Ascending aorta (tissue), 2 donors: ENCODE data around the gene PDS5B. TPM values are rescaled to one million over a fixed set of nuclear protein-coding genes. Genes with fewer than 3 reads are reported as not detected.

Experiments used
- DNase-seq, 2 donors: peaks; one replicate each; pipeline ENCODE4 v3.0.0-alpha.2; 2019; ENCODE audit warnings: low spot score in 2 of 2
- H3K27ac ChIP-seq, 2 donors: fragments of 200-600 bp; sonication (generic); one replicate each; pipeline ENCODE4 v1.5.1; 2016 to 2017; ENCODE audit warnings: mild to moderate bottlenecking in 1 of 2
- H3K27me3 ChIP-seq: fragments of 200-600 bp; sonication (generic); one replicate; pipeline ENCODE4 v1.5.1; 2017
- H3K36me3 ChIP-seq, 2 donors: fragments of 200-600 bp; sonication (generic); one replicate each; pipeline ENCODE4 v1.5.1; 2016
- H3K4me1 ChIP-seq, 2 donors: fragments of 200-600 bp; sonication (generic); one replicate each; pipeline ENCODE4 v1.5.1; 2016 to 2017; ENCODE audit warnings: mild to moderate bottlenecking in 1 of 2
- H3K4me3 ChIP-seq, 2 donors: fragments of 200-600 bp; sonication (generic); one replicate each; pipeline ENCODE4 v1.5.1; 2016 to 2017; ENCODE audit warnings: mild to moderate bottlenecking in 1 of 2
- H3K9me3 ChIP-seq, 2 donors: fragments of 200-600 bp; sonication (generic); one replicate each; pipeline ENCODE4 v1.5.1; 2016
- CTCF ChIP-seq, 3 experiments: fragments of 200-600 bp in 2 of 3; fragments of 450-650 bp in 1 of 3; sonication (generic) in 2 of 3; IDR thresholded peaks; one replicate each; pipeline ENCODE4 v1.5.1; 2016 to 2019; ENCODE audit warnings: antibody characterized with exemption in 3 of 3, mild to moderate bottlenecking in 1 of 3, moderate library complexity in 1 of 3
- intact Hi-C: fragments of 100-400 bp; cut with DNase I; formaldehyde crosslinking; loops from one replicate; pipeline ENCODE4 v1.15.1; 2023
- total RNA-seq: library from RNA; depleted of rRNA; stranded (reverse); fragments of >200 nt; gene quantifications from one replicate; pipeline ENCODE4 v1.1.0, GENCODE V29; 2016

PDS5B gene
- total RNA-seq, 1 donor from 2014 or later = 31.0 TPM

- peaks cover 0 to 3% of the 10 kb centered on the region in 2 donors for H3K4me1 ChIP-seq
- no peak overlapping the region for H3K4me3 ChIP-seq
- no peak overlapping the region for H3K27ac ChIP-seq
- no peak for TF ChIP-seq CTCF (IDR thresholded peaks at IDR 0.05)
- H3K9me3 ChIP-seq = no peaks in the 10 kb centered on the region
- no peaks in the 10 kb centered on the region for H3K36me3 ChIP-seq
- no peaks in the 10 kb centered on the region for H3K27me3 ChIP-seq
- intact Hi-C loops = no loop called here
- DNase-seq = no peak
Observed at GRCh38 chr13:32642316-32642715, 56.1 kb downstream of the PDS5B start.

- Histone ChIP-seq H3K9me3 (no peaks in the 10 kb centered on the region), H3K4me1 (peaks cover 0 to 3% of the 10 kb centered on the region in 2 donors), H3K27me3 (no peaks in the 10 kb centered on the region), H3K27ac (no peak overlapping the region), H3K4me3 (no peak overlapping the region), H3K36me3 (no peaks in the 10 kb centered on the region)
- TF ChIP-seq CTCF (IDR thresholded peaks at IDR 0.05) = no peak
- DNase-seq = no peak
- intact Hi-C loops = no loop called here
Observed at GRCh38 chr13:32642858-32643257, 56.6 kb downstream of the PDS5B start.

- H3K4me3 ChIP-seq = no peak overlapping the region
- intact Hi-C loops = no loop called here
- no peak for DNase-seq
- no peak overlapping the region for H3K27ac ChIP-seq
- no peaks in the 10 kb centered on the region for H3K36me3 ChIP-seq
- no peak for TF ChIP-seq CTCF (IDR thresholded peaks at IDR 0.05)
- no peaks in the 10 kb centered on the region for H3K9me3 ChIP-seq
- H3K27me3 ChIP-seq = no peaks in the 10 kb centered on the region
- peaks cover 0 to 6% of the 10 kb centered on the region in 2 donors for H3K4me1 ChIP-seq
Observed at GRCh38 chr13:32645854-32646253, 59.6 kb downstream of the PDS5B start.

GRCh38 chr13:32647926-32648325, 61.7 kb downstream of the PDS5B start:
- no peak for TF ChIP-seq CTCF (IDR thresholded peaks at IDR 0.05)
- Histone ChIP-seq H3K27me3 (no peaks in the 10 kb centered on the region), H3K27ac (no peak overlapping the region), H3K9me3 (no peaks in the 10 kb centered on the region), H3K4me1 (peaks cover 0 to 9% of the 10 kb centered on the region in 2 donors), H3K36me3 (no peaks in the 10 kb centered on the region), H3K4me3 (no peak overlapping the region)
- intact Hi-C loops = no loop called here
- no peak for DNase-seq

GRCh38 chr13:32650705-32651311, 64.6 kb downstream of the PDS5B start:
- TF ChIP-seq CTCF (IDR thresholded peaks at IDR 0.05) = peak; percentile 29 to 67 (median 54)
- no peaks in the 10 kb centered on the region for H3K27me3 ChIP-seq
- H3K36me3 ChIP-seq = no peaks in the 10 kb centered on the region
- DNase-seq = peak in 1 of 2 donors; percentile 76
- intact Hi-C loops = no loop called here
- no peaks in the 10 kb centered on the region for H3K9me3 ChIP-seq
- no peak overlapping the region for H3K4me3 ChIP-seq
- H3K4me1 ChIP-seq = peaks cover 0 to 9% of the 10 kb centered on the region in 2 donors
- peak overlapping the region in 1 of 2 donors; percentile 15 for H3K27ac ChIP-seq

- no peak for DNase-seq
- no peaks in the 10 kb centered on the region for H3K9me3 ChIP-seq
Observed at GRCh38 chr13:32657309-32657708, 71.1 kb downstream of the PDS5B start.

More at GRCh38 chr13:32657309-32657708, 71.1 kb downstream of the PDS5B start:
- no peak overlapping the region for H3K27ac ChIP-seq
- peaks cover 3 to 8% of the 10 kb centered on the region in 2 donors for H3K4me1 ChIP-seq
- H3K27me3 ChIP-seq = no peaks in the 10 kb centered on the region
- no peak for TF ChIP-seq CTCF (IDR thresholded peaks at IDR 0.05)
- intact Hi-C loops = no loop called here
- no peaks in the 10 kb centered on the region for H3K36me3 ChIP-seq
- no peak overlapping the region for H3K4me3 ChIP-seq
